Measurements from ENCODE around the gene CRYGN. TPM values are rescaled to one million over a fixed set of nuclear protein-coding genes. Genes with fewer than 3 reads are reported as not detected.
A peak's percentile ranks its signal among the peaks of the same experiment; 100 is the strongest.

CRYGN gene
- total and polyA plus RNA-seq, 9 of the 15 experiments (the other 6 are each of a cell fraction or from before 2014, with no cell fraction given): not detected

DNA sequence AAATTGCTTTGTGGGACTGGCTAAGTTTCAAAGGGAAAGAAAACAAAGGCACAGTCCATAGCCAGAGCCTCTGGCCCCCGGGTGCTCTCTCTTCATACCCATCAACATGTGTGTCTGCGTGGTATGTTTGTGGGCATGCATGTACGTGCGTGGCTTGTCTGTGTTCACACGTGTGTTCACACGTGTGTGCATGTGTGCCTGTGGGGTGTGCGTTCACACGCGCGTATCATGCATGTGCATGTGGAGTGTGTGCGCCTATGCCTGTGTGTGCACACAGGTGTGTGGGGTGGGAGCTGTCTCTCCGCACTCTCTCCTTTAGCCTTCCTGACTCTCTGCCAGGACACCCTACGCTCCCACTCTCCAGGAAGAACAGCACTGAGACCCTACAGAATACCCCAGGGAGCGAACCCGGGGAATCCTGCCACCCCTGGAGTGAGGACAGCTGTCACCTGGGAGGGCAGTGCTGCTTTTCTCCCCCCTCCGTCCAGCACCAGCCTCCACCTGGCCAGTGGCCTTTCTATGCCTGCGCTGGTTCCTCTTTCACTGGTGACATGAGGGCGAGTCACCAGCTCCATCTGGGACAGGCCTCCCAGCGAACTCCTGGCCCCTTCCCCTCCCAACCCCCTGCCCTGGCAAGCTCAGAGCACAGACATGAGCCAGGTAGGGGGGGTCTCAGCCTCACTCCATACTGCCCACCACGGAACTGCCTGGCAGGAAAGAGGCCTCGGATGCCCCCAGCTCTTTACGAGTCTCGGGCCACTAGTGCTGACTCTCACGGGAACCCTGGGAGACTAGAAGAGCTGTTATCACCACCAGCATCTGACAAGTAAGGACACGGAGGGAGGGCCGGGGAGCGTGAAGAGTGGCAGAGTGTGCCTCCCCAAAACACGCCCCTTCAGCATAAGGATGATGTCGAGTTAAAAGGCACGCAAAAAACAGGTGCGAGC lies 46.6 kb downstream of the CRYGN start (continued):
- TF ChIP-seq, protein P1, sequence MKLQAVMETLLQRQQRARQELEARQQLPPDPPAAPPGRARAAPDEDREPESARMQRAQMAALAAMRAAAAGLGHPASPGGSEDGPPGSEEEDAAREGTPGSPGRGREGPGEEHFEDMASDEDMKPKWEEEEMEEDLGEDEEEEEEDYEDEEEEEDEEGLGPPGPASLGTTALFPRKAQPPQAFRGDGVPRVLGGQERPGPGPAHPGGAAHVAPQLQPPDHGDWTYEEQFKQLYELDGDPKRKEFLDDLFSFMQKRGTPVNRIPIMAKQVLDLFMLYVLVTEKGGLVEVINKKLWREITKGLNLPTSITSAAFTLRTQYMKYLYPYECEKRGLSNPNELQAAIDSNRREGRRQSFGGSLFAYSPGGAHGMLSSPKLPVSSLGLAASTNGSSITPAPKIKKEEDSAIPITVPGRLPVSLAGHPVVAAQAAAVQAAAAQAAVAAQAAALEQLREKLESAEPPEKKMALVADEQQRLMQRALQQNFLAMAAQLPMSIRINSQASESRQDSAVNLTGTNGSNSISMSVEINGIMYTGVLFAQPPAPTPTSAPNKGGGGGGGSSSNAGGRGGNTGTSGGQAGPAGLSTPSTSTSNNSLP (IDR thresholded peaks at IDR 0.05; ENCODE audit: borderline replicate concordance, low read depth, low read length): no peak
- TF ChIP-seq, protein P2, sequence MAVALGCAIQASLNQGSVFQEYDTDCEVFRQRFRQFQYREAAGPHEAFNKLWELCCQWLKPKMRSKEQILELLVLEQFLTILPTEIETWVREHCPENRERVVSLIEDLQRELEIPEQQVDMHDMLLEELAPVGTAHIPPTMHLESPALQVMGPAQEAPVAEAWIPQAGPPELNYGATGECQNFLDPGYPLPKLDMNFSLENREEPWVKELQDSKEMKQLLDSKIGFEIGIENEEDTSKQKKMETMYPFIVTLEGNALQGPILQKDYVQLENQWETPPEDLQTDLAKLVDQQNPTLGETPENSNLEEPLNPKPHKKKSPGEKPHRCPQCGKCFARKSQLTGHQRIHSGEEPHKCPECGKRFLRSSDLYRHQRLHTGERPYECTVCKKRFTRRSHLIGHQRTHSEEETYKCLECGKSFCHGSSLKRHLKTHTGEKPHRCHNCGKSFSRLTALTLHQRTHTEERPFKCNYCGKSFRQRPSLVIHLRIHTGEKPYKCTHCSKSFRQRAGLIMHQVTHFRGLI (CRISPR knock-in tag; IDR thresholded peaks at IDR 0.05): no peak
- TF ChIP-seq, protein P3, sequence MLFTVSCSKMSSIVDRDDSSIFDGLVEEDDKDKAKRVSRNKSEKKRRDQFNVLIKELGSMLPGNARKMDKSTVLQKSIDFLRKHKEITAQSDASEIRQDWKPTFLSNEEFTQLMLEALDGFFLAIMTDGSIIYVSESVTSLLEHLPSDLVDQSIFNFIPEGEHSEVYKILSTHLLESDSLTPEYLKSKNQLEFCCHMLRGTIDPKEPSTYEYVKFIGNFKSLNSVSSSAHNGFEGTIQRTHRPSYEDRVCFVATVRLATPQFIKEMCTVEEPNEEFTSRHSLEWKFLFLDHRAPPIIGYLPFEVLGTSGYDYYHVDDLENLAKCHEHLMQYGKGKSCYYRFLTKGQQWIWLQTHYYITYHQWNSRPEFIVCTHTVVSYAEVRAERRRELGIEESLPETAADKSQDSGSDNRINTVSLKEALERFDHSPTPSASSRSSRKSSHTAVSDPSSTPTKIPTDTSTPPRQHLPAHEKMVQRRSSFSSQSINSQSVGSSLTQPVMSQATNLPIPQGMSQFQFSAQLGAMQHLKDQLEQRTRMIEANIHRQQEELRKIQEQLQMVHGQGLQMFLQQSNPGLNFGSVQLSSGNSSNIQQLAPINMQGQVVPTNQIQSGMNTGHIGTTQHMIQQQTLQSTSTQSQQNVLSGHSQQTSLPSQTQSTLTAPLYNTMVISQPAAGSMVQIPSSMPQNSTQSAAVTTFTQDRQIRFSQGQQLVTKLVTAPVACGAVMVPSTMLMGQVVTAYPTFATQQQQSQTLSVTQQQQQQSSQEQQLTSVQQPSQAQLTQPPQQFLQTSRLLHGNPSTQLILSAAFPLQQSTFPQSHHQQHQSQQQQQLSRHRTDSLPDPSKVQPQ (CRISPR knock-in tag; IDR thresholded peaks at IDR 0.05; ENCODE audit: borderline replicate concordance): no peak
- TF ChIP-seq FOSL1 (tag; conservative IDR thresholded peaks at IDR 0.05) (peak; percentile 82), HNRNPL (IDR thresholded peaks at IDR 0.05; ENCODE audit: low read depth, low read length) (no peak), XRCC4 (IDR thresholded peaks at IDR 0.05; ENCODE audit: extremely low read depth, insufficient read depth, insufficient read length) (no peak), PCBP1 (IDR thresholded peaks at IDR 0.05; ENCODE audit: low read depth, low read length, poor library complexity, severe bottlenecking) (no peak), KAT7 (CRISPR knock-in tag; IDR thresholded peaks at IDR 0.05; ENCODE audit: borderline replicate concordance) (no peak), MTA3 (IDR thresholded peaks at IDR 0.05; ENCODE audit: borderline replicate concordance) (no peak), GATAD2A (IDR thresholded peaks at IDR 0.05) (no peak), ZNF507 (tag; conservative IDR thresholded peaks at IDR 0.05) (no peak), XRCC5 (IDR thresholded peaks at IDR 0.05; ENCODE audit: low read depth, low read length) (0 out of 2 replicates have a peak, but pooled peaks have one; percentile 32), HEY1 (CRISPR knock-in tag; IDR thresholded peaks at IDR 0.05; ENCODE audit: borderline replicate concordance) (no peak), NEUROD1 (IDR thresholded peaks at IDR 0.05; ENCODE audit: borderline replicate concordance, low read depth, low read length, partially characterized antibody) (no peak)
- TF ChIP-seq, protein P4, sequence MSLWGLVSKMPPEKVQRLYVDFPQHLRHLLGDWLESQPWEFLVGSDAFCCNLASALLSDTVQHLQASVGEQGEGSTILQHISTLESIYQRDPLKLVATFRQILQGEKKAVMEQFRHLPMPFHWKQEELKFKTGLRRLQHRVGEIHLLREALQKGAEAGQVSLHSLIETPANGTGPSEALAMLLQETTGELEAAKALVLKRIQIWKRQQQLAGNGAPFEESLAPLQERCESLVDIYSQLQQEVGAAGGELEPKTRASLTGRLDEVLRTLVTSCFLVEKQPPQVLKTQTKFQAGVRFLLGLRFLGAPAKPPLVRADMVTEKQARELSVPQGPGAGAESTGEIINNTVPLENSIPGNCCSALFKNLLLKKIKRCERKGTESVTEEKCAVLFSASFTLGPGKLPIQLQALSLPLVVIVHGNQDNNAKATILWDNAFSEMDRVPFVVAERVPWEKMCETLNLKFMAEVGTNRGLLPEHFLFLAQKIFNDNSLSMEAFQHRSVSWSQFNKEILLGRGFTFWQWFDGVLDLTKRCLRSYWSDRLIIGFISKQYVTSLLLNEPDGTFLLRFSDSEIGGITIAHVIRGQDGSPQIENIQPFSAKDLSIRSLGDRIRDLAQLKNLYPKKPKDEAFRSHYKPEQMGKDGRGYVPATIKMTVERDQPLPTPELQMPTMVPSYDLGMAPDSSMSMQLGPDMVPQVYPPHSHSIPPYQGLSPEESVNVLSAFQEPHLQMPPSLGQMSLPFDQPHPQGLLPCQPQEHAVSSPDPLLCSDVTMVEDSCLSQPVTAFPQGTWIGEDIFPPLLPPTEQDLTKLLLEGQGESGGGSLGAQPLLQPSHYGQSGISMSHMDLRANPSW (CRISPR knock-in tag; IDR thresholded peaks at IDR 0.05): no peak
- TF ChIP-seq, protein P5, sequence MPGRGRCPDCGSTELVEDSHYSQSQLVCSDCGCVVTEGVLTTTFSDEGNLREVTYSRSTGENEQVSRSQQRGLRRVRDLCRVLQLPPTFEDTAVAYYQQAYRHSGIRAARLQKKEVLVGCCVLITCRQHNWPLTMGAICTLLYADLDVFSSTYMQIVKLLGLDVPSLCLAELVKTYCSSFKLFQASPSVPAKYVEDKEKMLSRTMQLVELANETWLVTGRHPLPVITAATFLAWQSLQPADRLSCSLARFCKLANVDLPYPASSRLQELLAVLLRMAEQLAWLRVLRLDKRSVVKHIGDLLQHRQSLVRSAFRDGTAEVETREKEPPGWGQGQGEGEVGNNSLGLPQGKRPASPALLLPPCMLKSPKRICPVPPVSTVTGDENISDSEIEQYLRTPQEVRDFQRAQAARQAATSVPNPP (IDR thresholded peaks at IDR 0.05; ENCODE audit: borderline replicate concordance, insufficient read depth, insufficient read length): no peak
